Colonic mucosa (tissue), 4 donors: ENCODE data around the gene FMNL2. TPM values are rescaled to one million over a fixed set of nuclear protein-coding genes. Genes with fewer than 3 reads are reported as not detected.
A peak's percentile ranks its signal among the peaks of the same experiment; 100 is the strongest.

Experiments
- DNase-seq: peaks from one replicate; pipeline ENCODE4 v3.0.0-alpha.2; 2020
- H3K27ac ChIP-seq: fragments of 200-600 bp; one replicate; pipeline ENCODE4 v1.8.0; 2021
- H3K27me3 ChIP-seq: fragments of 200-600 bp; one replicate; pipeline ENCODE4 v1.8.0; 2021
- H3K36me3 ChIP-seq: fragments of 200-600 bp; one replicate; pipeline ENCODE4 v1.8.0; 2021
- H3K4me1 ChIP-seq: fragments of 200-600 bp; one replicate; pipeline ENCODE4 v1.8.0; 2021; ENCODE audit warnings: mild to moderate bottlenecking
- H3K4me3 ChIP-seq: fragments of 200-600 bp; one replicate; pipeline ENCODE4 v1.8.0; 2021
- H3K9ac ChIP-seq, 2 donors: one replicate each; pipeline ENCODE4 v1.7.0; 2013; ENCODE audit warnings: control low read depth in 2 of 2, low read depth in 2 of 2, low read length in 2 of 2
- H3K9me3 ChIP-seq: fragments of 200-600 bp; one replicate; pipeline ENCODE4 v1.8.0; 2021
- intact Hi-C: fragments of 100-400 bp; cut with DNase I; formaldehyde crosslinking; loops from one replicate; pipeline ENCODE4 v1.14.1; 2022
- total RNA-seq, 2 donors: library from RNA; stranded (reverse); fragmentation: NEBNext Ultra II Directional in 1 of 2; extraction: Animal tissue kit (Norgen Biotek cat#: 25700) in 1 of 2; gene quantifications; one replicate each; pipeline ENCODE4 v1.2.1, GENCODE V29; 2021
- TF ChIP-seq, protein P1 (sequence below): fragments of 200-600 bp; IDR thresholded peaks from one replicate; pipeline ENCODE4 v1.8.0; 2022; ENCODE audit warnings: antibody characterized with exemption, mild to moderate bottlenecking
- donor health status: healthy.
- donor health status: DM: no; HTN: no; CAD: no.
- donor health status: DM: no; HTN: no; CAD: no.

The FMNL2 gene
- total RNA-seq, 2 donors from 2014 or later, result 10.6 to 17.5 TPM

DNA sequence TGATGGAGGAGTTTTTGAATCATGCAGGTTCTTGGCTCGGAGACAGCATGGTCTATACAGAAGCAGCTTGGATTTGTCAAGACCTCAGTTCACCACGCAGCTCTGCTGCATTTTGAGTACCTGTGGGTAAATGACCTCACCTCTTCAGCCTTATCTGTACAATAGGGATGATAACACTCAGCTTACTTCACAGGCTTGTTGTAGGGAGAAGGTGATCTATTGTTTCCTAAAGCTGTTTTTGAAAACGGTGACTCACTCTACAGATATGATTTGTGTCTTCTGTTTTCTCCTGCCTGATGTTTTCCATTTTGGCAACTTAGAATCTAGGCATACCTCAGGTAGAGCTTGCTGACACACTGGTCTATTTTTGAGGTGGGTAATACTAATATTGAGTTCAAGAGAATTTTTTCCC lies 80.3 kb downstream of the FMNL2 start:
- H3K36me3 ChIP-seq, result no peaks in the 10 kb centered on the region
- intact Hi-C loops, result no loop called here
- H3K9me3 ChIP-seq, result no peaks in the 10 kb centered on the region
- H3K9ac ChIP-seq, result no peak overlapping the region
- no peak overlapping the region for H3K4me3 ChIP-seq
- no peaks in the 10 kb centered on the region for H3K27me3 ChIP-seq
- peaks cover 2% of the 10 kb centered on the region for H3K4me1 ChIP-seq
- H3K27ac ChIP-seq, result no peak overlapping the region
- DNase-seq, result no peak
- TF ChIP-seq, protein P1, sequence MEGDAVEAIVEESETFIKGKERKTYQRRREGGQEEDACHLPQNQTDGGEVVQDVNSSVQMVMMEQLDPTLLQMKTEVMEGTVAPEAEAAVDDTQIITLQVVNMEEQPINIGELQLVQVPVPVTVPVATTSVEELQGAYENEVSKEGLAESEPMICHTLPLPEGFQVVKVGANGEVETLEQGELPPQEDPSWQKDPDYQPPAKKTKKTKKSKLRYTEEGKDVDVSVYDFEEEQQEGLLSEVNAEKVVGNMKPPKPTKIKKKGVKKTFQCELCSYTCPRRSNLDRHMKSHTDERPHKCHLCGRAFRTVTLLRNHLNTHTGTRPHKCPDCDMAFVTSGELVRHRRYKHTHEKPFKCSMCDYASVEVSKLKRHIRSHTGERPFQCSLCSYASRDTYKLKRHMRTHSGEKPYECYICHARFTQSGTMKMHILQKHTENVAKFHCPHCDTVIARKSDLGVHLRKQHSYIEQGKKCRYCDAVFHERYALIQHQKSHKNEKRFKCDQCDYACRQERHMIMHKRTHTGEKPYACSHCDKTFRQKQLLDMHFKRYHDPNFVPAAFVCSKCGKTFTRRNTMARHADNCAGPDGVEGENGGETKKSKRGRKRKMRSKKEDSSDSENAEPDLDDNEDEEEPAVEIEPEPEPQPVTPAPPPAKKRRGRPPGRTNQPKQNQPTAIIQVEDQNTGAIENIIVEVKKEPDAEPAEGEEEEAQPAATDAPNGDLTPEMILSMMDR, result no peak

DNA sequence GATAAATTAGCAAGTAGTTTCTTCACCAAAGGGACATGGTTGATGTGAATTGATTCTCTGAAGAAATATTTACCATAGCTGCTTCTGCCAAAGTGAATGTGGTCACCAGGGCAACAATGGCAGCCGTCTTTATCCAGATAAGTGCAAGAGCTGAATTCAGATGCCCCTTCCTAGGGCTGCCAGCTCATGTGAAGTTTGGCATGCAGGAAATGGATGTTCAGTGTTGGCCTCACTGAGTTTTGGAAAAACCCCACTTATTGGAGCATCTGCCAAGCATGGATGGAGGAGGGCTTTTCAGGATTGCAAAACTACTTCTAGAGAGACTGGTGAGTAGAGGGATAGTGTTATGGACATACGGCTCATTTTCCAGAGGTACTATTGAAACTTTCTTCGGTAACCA lies 80.8 kb downstream of the FMNL2 start:
- H3K27ac ChIP-seq, result no peak overlapping the region
- H3K27me3 ChIP-seq, result no peaks in the 10 kb centered on the region
- intact Hi-C loops, result no loop called here
- no peak for DNase-seq
- no peak overlapping the region for H3K4me3 ChIP-seq
- no peak overlapping the region for H3K9ac ChIP-seq
- no peaks in the 10 kb centered on the region for H3K9me3 ChIP-seq
- TF ChIP-seq, protein P1, result no peak
- H3K4me1 ChIP-seq, result peaks cover 2% of the 10 kb centered on the region
- H3K36me3 ChIP-seq, result no peaks in the 10 kb centered on the region

DNA sequence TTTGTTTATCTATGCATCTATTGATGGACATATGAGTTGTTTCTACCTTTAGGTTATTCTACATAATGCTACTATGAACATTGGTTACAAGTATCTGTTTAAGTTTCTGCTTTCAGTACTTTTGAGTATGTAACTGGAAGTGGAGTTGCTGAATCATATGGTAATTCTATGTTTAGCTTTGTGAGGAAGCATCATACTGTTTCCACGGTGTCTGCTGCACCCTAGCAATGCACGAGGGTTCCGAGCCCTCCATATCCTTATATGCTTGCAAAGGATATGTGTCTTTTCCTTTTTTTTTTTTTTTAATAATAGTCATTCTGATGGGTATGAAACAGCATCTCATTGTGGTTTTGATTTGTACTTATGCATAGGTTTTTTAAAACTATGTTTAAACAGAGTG lies 83.7 kb downstream of the FMNL2 start:
- H3K27ac ChIP-seq, result no peak overlapping the region
- no peaks in the 10 kb centered on the region for H3K4me1 ChIP-seq
- DNase-seq, result no peak
- no peak overlapping the region for H3K4me3 ChIP-seq
- no peaks in the 10 kb centered on the region for H3K36me3 ChIP-seq
- no peaks in the 10 kb centered on the region for H3K9me3 ChIP-seq
- intact Hi-C loops, result no loop called here
- H3K9ac ChIP-seq, result no peak overlapping the region
- H3K27me3 ChIP-seq, result no peaks in the 10 kb centered on the region
- TF ChIP-seq, protein P1, result no peak

DNA sequence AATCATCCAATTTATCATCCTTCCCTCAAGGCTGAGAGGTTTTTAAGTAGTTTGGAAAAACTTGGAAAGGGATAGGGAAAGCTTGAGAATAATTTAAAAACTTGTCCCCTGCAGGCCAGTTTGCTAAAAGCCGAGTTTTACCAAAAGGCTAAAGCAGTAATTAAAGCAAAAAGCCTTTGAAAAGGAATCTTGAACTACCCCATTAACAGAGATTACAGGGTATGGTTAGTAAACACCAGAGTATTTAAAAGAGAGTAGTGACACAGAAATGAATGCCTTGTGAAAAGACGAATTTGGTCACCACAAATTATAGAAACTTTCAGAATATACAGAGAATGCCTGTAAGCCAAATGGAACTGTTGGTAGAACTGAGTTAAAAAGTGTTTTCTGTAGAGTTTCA lies 85.0 kb downstream of the FMNL2 start:
- no peaks in the 10 kb centered on the region for H3K9me3 ChIP-seq
- H3K4me1 ChIP-seq, result no peaks in the 10 kb centered on the region
- H3K27ac ChIP-seq, result no peak overlapping the region
- no peaks in the 10 kb centered on the region for H3K27me3 ChIP-seq
- intact Hi-C loops, result no loop called here
- H3K36me3 ChIP-seq, result no peaks in the 10 kb centered on the region
- TF ChIP-seq, protein P1, result no peak
- no peak overlapping the region for H3K4me3 ChIP-seq
- H3K9ac ChIP-seq, result no peak overlapping the region
- no peak for DNase-seq

DNA sequence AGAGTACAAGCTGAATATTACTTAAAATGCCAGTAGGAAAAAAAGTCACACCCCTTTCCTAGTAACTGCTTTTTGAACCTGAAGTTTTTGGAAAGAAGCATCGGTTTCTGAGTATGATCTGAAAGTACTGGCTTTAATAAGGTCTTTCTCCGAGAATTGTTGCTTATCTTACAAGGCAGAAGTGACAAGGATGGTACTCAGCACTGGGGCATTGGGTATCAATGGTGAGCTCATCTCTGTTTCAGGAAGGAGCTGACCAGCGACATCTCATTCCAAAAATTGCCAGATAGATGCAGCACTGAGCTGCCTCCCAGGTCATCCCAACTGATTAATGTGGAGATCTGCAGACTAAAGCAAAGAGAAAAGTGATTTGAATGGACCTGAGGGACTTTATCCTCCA lies 85.4 kb downstream of the FMNL2 start:
- H3K27ac ChIP-seq, result no peak overlapping the region
- H3K4me1 ChIP-seq, result no peaks in the 10 kb centered on the region
- H3K4me3 ChIP-seq, result no peak overlapping the region
- H3K36me3 ChIP-seq, result no peaks in the 10 kb centered on the region
- no peaks in the 10 kb centered on the region for H3K9me3 ChIP-seq
- DNase-seq, result no peak
- H3K27me3 ChIP-seq, result no peaks in the 10 kb centered on the region
- TF ChIP-seq, protein P1, result no peak
- intact Hi-C loops, result no loop called here
- no peak overlapping the region for H3K9ac ChIP-seq

DNA sequence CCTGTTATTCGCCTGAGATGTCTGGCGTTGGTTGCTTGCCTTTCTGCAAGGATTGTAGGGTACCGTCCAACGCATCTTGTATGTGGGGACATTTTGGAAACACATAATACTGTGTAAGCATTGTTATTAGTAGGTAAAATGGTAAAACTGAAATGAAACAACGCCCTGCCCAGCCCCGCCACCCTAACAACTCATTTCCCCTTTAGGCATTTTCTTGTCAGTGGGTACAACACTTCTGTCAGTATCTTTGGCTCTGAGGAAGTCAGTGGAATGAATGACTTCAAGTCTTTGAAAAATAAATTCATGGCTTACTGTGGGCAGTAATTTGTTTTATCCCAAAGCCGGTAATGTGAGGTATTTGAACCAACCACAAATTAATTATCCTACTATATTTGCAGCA lies 86.0 kb downstream of the FMNL2 start:
- no peak for DNase-seq

More for the DNA sequence above, 86.0 kb downstream of the FMNL2 start:
- Histone ChIP-seq H3K27ac (peak overlapping the region; percentile 65), H3K36me3 (no peaks in the 10 kb centered on the region), H3K4me1 (no peaks in the 10 kb centered on the region), H3K27me3 (no peaks in the 10 kb centered on the region), H3K4me3 (no peak overlapping the region), H3K9ac (no peak overlapping the region), H3K9me3 (no peaks in the 10 kb centered on the region)
- intact Hi-C loops, result no loop called here
- TF ChIP-seq, protein P1, result no peak
